Forelimb muscle (tissue), 1 donor: ENCODE measurements around the gene ZFP42. TPM values are rescaled to one million over a fixed set of nuclear protein-coding genes. Genes with fewer than 3 reads are reported as not detected.
A peak's percentile ranks its signal among the peaks of the same experiment; 100 is the strongest.
"Not testable (repeated sequence)": the region's sequence is repeated elsewhere in the genome, so short reads cannot be mapped to it uniquely, and the experiment has no call there.

Source experiments
- DNase-seq: peaks from one replicate; pipeline ENCODE4 v3.0.0-alpha.2; 2013; ENCODE audit warnings: low read depth
- polyA plus RNA-seq: library from polyadenylated mRNA; unstranded; fragments of 120-200 nt; gene quantifications from one replicate; pipeline ENCODE4 v1.2.1, GENCODE V29; 2013; ENCODE audit not compliant: insufficient read length

ZFP42 gene
- polyA plus RNA-seq = not detected

DNA sequence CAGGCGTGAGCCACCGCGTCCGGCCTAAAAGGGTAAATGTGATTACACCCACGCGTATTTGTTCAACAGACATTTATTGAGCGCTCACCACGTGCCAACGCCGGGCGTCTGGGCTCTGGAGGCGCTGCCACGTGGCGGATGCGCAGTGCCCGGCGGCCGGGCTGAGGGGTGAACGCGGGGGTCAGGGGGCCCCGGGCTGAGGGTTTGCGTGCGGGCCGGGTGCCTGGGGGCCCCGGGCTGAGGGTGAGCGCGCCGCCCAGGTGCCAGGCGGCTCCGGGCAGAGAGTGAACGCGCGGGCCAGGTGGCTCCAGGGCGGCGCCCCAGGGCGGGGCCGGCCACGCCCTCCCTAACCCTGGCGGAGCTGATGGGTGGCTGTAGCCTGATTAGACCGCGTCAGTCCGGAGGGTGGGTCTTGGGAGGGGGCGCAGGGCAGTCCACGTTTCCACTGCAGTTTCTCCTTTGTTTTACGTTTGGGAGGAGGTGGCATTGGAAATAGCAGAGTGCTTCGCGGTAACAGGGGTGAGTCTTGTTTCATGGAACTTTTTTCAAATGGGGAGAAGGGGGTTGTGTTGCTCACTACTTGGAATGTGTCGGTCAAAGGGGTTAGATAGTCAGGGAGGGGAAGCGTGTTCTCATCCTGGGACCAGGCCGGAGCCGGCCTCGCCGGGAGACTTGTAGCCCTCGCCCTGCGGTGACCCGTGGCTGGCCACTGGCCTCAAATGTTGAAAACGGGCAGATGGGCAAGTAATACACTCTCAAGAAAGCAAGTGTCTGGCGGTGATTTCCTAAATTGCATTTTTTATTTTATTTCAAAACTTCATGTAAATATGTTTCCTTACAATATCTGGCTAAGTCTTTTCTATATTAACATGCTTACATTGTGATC is at the start of gene ZFP42:
ZFP42 (plus strand) TSS at position 450 of the 886 bp plus-strand sequence. CDS start 7,037 bp downstream, outside the sequence.
- DNase-seq = no peak

GRCh38 chr4:187961171-187961570 is 34.4 kb upstream of the ZFP42 start:
- no peak for DNase-seq

DNA sequence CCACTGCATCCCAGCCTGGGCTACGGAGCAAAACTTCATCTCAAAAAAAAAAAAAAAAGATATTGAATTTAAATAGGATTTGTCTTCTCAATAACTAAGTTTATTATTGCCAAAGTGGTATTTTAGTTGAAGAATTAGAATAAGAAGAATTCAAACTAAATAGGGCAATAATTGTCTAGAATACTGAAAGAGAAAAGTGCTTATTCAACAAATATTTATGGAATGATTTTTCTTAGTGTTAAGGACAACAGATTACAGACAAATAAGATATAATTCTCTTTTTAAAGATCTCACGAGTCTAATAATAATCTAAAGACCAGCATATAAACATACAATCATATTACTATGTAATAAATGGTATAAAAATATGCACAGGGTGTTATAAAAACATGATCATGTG is 33.6 kb upstream of the ZFP42 start:
- DNase-seq = no peak

DNA sequence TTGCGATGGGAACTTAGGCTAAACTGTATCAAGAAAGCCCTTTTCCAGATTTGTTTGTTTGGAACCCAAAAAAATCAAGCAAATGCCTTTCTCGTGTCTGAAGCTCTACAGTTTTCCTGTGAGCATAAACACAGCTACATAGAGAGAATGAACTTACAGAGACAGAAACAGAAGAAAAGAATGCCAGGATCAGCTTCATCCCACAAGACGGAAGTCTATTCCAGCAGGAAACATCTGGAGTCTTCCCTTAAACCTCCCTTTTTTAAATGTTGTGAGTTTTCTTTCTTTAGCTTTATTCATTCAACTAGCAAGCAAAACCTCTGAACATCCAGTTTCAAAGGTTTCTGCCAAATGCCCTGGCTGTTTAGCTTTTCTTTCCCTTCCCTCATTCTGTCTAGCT is 32.6 kb upstream of the ZFP42 start:
- peak; percentile 32 for DNase-seq

GRCh38 chr4:187965726-187966125 is 29.8 kb upstream of the ZFP42 start:
- no peak for DNase-seq

- DNase-seq = no peak
Observed at GRCh38 chr4:187972135-187972534, 23.4 kb upstream of the ZFP42 start.

GRCh38 chr4:187983746-187984145 is 11.8 kb upstream of the ZFP42 start:
- no peak for DNase-seq

- DNase-seq = no peak
Observed at GRCh38 chr4:187992971-187993370, 2.6 kb upstream of the ZFP42 start.

DNA sequence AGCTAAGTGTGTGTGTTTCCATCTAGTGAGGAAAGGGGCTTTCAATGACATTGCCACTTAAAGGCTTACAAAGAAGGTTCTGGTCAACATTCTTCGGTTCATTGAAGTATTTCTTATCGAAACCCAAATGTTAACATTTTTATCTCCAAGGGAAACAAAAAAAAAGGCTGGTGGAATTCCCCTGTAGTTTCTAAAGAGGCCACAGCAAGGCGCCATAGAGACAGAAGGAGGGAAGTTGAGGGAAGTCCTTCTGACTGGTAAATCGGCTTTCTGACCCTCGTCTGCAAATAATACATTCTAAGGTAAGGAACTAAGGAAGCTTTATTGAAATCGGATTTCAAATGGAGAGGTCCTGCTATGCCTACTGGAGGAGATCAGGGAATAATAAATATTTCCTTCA is 1.7 kb upstream of the ZFP42 start:
- DNase-seq = no peak

GRCh38 chr4:187996502-187997177 is 1.1 kb downstream of the ZFP42 start:
- no peak for DNase-seq

DNA sequence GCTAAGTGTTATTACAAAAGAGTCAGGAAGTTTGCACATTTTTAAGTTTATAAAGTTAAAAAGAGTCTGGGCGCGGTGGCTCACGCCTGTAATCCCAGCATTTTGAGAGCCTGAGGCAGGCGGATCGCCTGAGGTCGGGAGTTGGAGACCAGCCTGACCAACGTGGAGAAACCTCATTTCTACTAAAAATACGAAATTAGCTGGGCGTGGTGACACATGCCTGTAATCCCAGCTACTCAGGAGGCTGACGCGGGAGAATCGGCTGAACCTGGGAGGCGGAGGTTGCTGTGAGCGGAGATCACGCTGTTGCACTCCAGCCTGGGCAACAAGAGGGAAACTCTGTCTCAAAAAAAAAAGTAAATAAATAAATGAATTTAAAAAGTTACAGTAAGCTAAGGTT is 2.4 kb downstream of the ZFP42 start:
- DNase-seq = not testable (repeated sequence)

DNA sequence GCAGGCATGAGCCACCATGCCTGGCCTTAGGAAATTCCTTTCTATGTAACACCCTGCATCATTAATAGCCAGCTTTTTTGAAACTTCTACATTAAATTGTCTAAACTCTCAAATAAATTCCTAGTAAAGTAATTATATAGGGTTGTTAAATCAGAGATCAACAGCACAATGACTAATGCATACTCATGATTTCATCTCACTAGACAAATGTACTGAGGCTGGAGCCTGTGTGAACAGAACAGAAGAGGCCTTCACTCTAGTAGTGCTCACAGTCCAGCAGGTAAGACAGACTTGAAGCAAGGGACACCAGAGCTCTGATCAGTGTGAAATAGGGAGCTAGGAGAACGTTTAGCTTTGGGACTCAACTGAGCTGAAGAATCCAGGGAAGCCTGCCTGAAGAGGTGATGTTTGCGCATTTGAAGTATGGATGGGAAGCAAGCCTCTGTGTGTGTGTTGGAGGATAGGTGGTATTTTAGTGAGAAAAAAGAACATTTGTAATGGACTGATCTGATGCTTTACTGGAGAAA is 3.9 kb downstream of the ZFP42 start:
- no peak for DNase-seq

DNA sequence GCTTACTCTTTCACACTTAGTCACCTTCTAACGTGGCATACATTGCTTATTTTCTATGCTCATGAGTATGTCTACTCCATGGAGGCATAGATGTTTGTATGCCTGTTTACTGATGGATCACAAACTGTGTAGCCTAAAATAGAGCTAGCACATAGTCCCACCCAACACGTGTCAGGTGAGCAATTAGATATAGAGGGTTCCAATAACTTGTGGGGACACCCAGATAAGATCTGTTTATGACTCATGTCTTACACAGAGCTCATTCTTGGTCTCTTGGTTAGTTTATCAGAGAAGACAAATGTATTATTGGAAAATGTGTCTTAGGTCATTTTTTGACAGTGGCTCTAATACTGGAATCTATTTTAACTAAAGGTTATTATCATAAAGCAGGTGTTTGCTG is 6.8 kb downstream of the ZFP42 start:
- no peak for DNase-seq

DNA sequence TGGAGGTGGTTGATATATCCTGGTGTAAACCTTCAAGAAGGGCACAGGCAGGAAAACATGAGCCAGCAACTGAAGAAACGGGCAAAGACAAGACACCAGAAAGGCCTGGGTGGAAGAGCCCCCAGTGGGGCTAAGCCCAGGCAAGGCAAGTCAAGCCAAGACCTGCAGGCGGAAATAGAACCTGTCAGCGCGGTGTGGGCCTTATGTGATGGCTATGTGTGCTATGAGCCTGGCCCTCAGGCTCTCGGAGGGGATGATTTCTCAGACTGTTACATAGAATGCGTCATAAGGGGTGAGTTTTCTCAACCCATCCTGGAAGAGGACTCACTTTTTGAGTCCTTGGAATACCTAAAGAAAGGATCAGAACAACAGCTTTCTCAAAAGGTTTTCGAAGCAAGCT is 7.2 kb downstream of the ZFP42 start:
- no peak for DNase-seq

- DNase-seq = no peak
Observed at GRCh38 chr4:188005561-188005960, 10.0 kb downstream of the ZFP42 start.

DNA sequence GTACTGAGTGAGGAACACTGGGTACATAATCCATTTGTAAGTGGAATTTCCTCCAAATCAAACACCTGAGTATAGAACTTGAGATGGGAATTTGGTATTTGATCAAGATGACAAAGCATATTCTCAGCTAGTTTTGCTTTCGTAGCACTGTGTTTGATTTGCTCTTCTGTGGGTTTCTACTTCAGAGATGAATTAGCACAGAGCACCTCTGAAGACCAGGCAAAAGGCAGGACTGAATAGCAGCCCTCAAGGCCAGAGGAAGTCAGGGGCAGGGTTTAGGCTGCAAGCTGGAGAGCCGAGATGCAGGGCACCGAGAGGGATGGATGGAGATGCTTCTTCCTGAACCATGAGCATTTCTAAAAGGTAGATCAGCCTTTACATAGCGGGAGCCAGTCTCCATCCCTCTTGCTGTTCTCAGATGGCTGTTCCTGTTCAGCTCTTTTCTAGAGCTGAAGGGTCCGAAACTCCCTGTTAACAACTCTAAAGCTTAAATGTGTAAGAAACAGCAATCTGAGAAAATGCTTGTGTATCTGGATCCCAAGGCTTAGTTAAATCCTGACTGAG is 10.8 kb downstream of the ZFP42 start:
- no peak for DNase-seq

DNA sequence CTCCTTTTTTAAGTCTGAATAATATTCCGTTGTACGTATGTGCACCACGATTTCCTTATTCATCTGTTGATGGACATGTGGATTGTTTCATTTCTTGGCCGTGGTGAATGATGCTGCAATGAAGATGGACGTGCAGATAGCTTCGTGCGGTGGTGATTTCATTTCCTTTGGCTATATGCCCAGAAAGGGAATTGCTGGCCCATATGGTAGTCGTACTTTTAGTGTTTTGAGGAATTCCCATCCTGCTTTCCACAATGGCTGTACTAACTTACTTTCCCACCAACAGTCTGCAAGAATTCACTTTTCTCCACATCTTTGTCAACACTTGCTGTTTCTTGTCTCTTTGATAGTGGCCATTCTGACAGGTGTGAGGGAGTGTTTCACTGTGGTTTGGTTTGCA is 12.8 kb downstream of the ZFP42 start:
- no peak for DNase-seq

- no peak for DNase-seq
Observed at GRCh38 chr4:188012426-188012945, 16.9 kb downstream of the ZFP42 start.

DNA sequence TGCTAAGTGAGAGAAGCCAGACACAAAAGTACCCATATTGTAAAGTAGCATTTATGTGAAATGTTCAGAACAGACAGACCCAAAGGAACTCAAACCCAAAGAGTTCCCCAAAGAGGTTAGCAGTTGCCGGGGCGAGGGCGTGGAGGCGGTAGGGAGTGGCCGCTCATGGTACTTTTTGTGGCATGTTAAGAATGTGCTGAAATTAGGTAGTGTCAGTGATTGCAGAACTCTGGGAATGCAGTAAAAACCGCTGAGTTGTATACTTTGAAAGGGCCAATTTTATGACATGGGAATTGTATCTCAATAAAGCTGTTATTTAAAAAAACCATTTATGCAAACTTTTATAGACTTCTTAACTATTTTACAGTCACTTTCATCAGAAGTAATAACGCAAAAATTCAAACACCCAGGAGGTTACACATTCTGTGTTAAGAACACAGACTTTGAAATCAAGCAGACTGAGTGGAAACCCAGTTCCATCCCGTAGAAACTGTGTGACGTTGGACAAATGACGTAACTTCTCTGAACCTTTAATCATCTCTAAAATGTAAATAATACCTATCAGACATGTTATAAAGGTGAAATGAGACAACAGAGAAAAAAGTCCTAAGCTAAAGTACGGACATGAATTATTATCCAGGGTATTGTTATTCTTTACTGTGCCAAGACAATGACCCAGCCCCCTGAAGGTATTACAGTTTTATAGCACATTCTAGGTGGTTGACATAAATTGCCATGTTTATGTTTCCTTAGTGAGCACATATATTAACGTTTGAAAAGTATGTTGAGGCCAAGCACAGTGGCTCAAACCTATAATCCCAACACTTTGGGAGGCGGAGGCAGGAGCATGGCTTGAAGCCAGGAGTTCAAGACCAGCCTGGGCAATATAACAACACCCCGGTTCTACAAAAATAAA is 19.7 kb downstream of the ZFP42 start:
- DNase-seq = no peak

GRCh38 chr4:188016754-188017153 is 21.2 kb downstream of the ZFP42 start:
- no peak for DNase-seq

DNA sequence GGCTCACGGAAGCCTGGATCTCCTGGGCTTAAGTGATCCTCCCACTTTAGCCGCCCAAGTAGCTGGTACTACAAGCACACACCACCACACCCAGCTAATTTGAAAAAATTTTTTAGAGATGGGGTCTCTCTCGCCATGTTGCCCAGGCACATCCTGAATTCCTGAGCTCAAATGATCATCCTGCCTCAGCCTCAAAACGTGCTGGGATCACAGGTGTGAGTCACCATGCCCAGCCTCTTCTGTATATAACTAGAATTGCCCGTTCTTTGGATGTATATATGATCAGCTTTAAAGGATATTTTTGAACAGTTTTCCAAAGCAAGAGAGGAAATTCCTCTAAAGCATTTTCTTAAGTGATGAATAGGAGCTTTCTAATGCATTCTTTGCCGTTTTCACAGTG is 22.7 kb downstream of the ZFP42 start:
- no peak for DNase-seq
